Measurements from ENCODE around the gene SIRT1.
"Not testable (repeated sequence)": the region's sequence is repeated elsewhere in the genome, so short reads cannot be mapped to it uniquely, and the experiment has no call there.

SIRT1 gene

DNA sequence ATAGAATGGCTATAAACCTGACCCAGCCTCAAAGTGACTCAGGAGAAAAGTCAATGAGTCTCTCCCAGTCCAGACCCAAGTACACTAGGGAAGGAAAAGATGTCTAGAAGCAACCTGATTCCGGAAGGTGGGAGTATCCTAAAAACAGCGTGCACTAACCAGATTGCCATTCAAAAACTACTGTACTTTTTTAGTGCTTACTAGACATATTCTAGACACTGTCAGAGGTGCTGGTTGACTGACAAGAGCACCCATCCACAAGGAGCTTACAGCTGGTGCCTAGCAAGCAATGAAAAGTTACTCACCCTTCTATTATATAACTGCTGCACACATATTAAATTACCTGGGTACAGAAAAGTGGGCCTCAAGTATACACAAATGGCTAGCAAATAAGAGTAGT, 81.0 kb downstream of the SIRT1 start:
- DNase-seq (ENCODE audit: low read depth in 2 of 2), result no peak

DNA sequence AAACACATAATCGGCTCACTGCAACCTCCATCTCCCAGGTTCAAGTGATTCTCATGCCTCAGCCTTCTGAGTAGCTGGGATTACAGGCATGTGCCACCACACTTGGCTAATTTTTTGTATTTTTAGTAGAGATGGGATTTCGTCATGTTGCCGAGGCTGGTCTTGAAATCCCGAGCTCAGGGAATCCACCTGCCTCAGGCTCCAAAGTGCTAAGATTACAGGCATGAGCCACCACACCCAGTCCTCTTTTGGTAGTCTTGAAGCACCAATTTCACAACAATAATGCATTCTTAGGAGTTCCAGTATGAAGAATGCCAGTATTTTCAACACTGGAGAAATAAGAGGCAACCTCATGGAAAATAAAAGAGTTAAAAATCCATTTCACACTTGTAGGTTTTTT, 81.6 kb downstream of the SIRT1 start:
- not testable (repeated sequence) for DNase-seq (ENCODE audit: low read depth in 2 of 2)

All from stimulated activated CD8-positive, alpha-beta memory T cell treated with anti-CD3 and anti-CD28 coated beads, Interleukin-15, amount 100 ng/mL, for 4 hours (primary cell).